KMS-11 (cell line): ENCODE measurements around the gene LTF.

Source experiments
- H2AFZ ChIP-seq: fragments of 200-600 bp; sonication (generic); 2 replicates; pipeline ENCODE4 v1.6.1; 2016; ENCODE audit warnings: antibody characterized with exemption, mixed run types, low read depth
- H3K27ac ChIP-seq: fragments of 200-600 bp; sonication (generic); 2 replicates; pipeline ENCODE4 v1.6.1; 2016; ENCODE audit warnings: mild to moderate bottlenecking, mixed run types
- H3K27me3 ChIP-seq: fragments of 200-600 bp; sonication (generic); 2 replicates; pipeline ENCODE4 v1.6.1; 2017; ENCODE audit warnings: mild to moderate bottlenecking, low read depth, mixed run types, moderate library complexity; ENCODE audit not compliant: insufficient read depth
- H3K36me3 ChIP-seq: fragments of 200-600 bp; sonication (generic); 2 replicates; pipeline ENCODE4 v1.6.1; 2017; ENCODE audit warnings: mild to moderate bottlenecking, mixed run types; ENCODE audit not compliant: insufficient read depth
- H3K4me1 ChIP-seq: fragments of 200-600 bp; sonication (generic); 2 replicates; pipeline ENCODE4 v1.6.1; 2016; ENCODE audit warnings: mild to moderate bottlenecking, low read depth, mixed run types; ENCODE audit not compliant: poor library complexity, severe bottlenecking
- H3K4me2 ChIP-seq: fragments of 200-600 bp; sonication (generic); 2 replicates; pipeline ENCODE4 v1.7.0; 2016; ENCODE audit warnings: mild to moderate bottlenecking, mixed run types
- H3K4me3 ChIP-seq: fragments of 200-600 bp; sonication (generic); IDR thresholded peaks from 2 replicates; pipeline ENCODE4 v1.6.1; 2017; ENCODE audit warnings: low read depth, low read length, mixed read lengths; ENCODE audit not compliant: insufficient read depth
- H3K79me2 ChIP-seq: fragments of 200-600 bp; sonication (generic); 2 replicates; pipeline ENCODE4 v1.6.1; 2016; ENCODE audit warnings: low read depth, mixed run types; ENCODE audit not compliant: insufficient read depth
- H3K9ac ChIP-seq: fragments of 200-600 bp; sonication (generic); 2 replicates; pipeline ENCODE4 v1.6.1; 2016; ENCODE audit warnings: mild to moderate bottlenecking, mixed run types
- H4K20me1 ChIP-seq: fragments of 200-600 bp; sonication (generic); 2 replicates; pipeline ENCODE4 v1.6.1; 2016; ENCODE audit warnings: mild to moderate bottlenecking, mixed run types; ENCODE audit not compliant: insufficient read depth
- CTCF ChIP-seq: fragments of 200-600 bp; sonication (generic); conservative IDR thresholded peaks from 2 replicates; pipeline ENCODE4 v1.6.1; 2017; ENCODE audit warnings: low read depth, mild to moderate bottlenecking, antibody characterized with exemption, low read length, moderate library complexity, mixed read lengths

Gene LTF

GRCh38 chr3:46465196-46465520 is 453 bp upstream of the LTF start:
- TF ChIP-seq CTCF, result no peak
- no peaks in the 10 kb centered on the region for H3K27me3 ChIP-seq
- H3K4me3 ChIP-seq, result no peak overlapping the region
- no peak overlapping the region for H3K9ac ChIP-seq
- no peak overlapping the region for H3K4me2 ChIP-seq
- H3K79me2 ChIP-seq, result no peaks in the 10 kb centered on the region
- no peak overlapping the region for H2AFZ ChIP-seq
- no peaks in the 10 kb centered on the region for H4K20me1 ChIP-seq
- no peaks in the 10 kb centered on the region for H3K4me1 ChIP-seq
- no peaks in the 10 kb centered on the region for H3K36me3 ChIP-seq
- H3K27ac ChIP-seq, result no peak overlapping the region

GRCh38 chr3:46463868-46464241 is 850 bp downstream of the LTF start:
- Histone ChIP-seq H3K79me2 (no peaks in the 10 kb centered on the region), H3K4me2 (no peak overlapping the region), H3K36me3 (no peaks in the 10 kb centered on the region), H3K27me3 (no peaks in the 10 kb centered on the region), H3K9ac (no peak overlapping the region), H3K27ac (no peak overlapping the region), H2AFZ (no peak overlapping the region), H3K4me3 (no peak overlapping the region), H3K4me1 (no peaks in the 10 kb centered on the region), H4K20me1 (no peaks in the 10 kb centered on the region)
- no peak for TF ChIP-seq CTCF

- no peaks in the 10 kb centered on the region for H3K79me2 ChIP-seq
- no peak for TF ChIP-seq CTCF
These were observed 1.4 kb downstream of the LTF start for GRCh38 chr3:46463120-46463867.

GRCh38 chr3:46462511-46462910 is 2.2 kb downstream of the LTF start:
- no peaks in the 10 kb centered on the region for H3K27me3 ChIP-seq

More at GRCh38 chr3:46463120-46463867, 1.4 kb downstream of the LTF start:
- H2AFZ ChIP-seq, result no peak overlapping the region
- no peaks in the 10 kb centered on the region for H3K36me3 ChIP-seq
- H4K20me1 ChIP-seq, result no peaks in the 10 kb centered on the region
- no peaks in the 10 kb centered on the region for H3K4me1 ChIP-seq
- no peak overlapping the region for H3K27ac ChIP-seq
- H3K27me3 ChIP-seq, result no peaks in the 10 kb centered on the region
- H3K4me3 ChIP-seq, result no peak overlapping the region
- no peak overlapping the region for H3K4me2 ChIP-seq
- H3K9ac ChIP-seq, result no peak overlapping the region

More at GRCh38 chr3:46462511-46462910, 2.2 kb downstream of the LTF start:
- H3K4me2 ChIP-seq, result no peak overlapping the region
- H3K4me3 ChIP-seq, result no peak overlapping the region
- H2AFZ ChIP-seq, result no peak overlapping the region
- no peaks in the 10 kb centered on the region for H4K20me1 ChIP-seq
- TF ChIP-seq CTCF, result no peak
- H3K36me3 ChIP-seq, result no peaks in the 10 kb centered on the region
- no peak overlapping the region for H3K9ac ChIP-seq
- H3K27ac ChIP-seq, result no peak overlapping the region
- H3K79me2 ChIP-seq, result no peaks in the 10 kb centered on the region
- no peaks in the 10 kb centered on the region for H3K4me1 ChIP-seq
